HCT116 (cell line): ENCODE data around the gene MYBPC3. TPM values are rescaled to one million over a fixed set of nuclear protein-coding genes. Genes with fewer than 3 reads are reported as not detected.

Experiments used
- ATAC-seq: fragments of 200-7000 bp; cut with Tn5 transposase; 2 replicates; pipeline ENCODE4 v1.9.1; 2020; ENCODE audit warnings: mild to moderate bottlenecking, moderate library complexity
- BruUV-seq: library from RNA; stranded (reverse); fragments of 400-500 nt; replicated peaks from 2 replicates; lab custom pipeline; 2021; lab: Mats Ljungman, UMichigan
- CTCF ChIA-PET: fragments of 300-600 bp; sonication (Branson Sonifier 250); formaldehyde crosslinking; loops from one replicate; lab custom pipeline; 2021; ENCODE audit warnings: antibody characterized with exemption; lab: Charles Lee
- POLR2A ChIA-PET: fragments of 300-600, 350-600 bp; sonication (Branson Sonifier 250); formaldehyde crosslinking; loops from one replicate; lab custom pipeline; 2021; ENCODE audit warnings: antibody characterized with exemption; lab: Charles Lee
- RAD21 ChIA-PET, 2 experiments: fragments of 300-600 bp; sonication (Branson Sonifier 250); formaldehyde crosslinking; loops; one replicate each; lab custom pipeline; 2023; ENCODE audit warnings: low total read pairs in 2 of 2; ENCODE audit not compliant: uncharacterized antibody in 2 of 2, unreplicated experiment in 2 of 2, low non-redundant PET in 1 of 2; lab: Charles Lee
- DNase-seq: peaks from one replicate; pipeline ENCODE4 v3.0.0-alpha.2; 2010; ENCODE audit warnings: low read depth, low spot score
- H2AFZ ChIP-seq: fragments of 200-600 bp; shearing (Covaris generic), sonication (generic); 2 replicates; pipeline ENCODE4 v1.6.1; 2017; ENCODE audit warnings: low read depth, mixed run types, mixed read lengths, antibody characterized with exemption, low read length; ENCODE audit not compliant: poor library complexity, severe bottlenecking
- H3K27ac ChIP-seq: 2 replicates; pipeline ENCODE4 v1.5.1; 2012; ENCODE audit warnings: low read depth, low read length
- H3K27me3 ChIP-seq: fragments of 200-600 bp; sonication (generic); 2 replicates; pipeline ENCODE4 v1.6.1; 2016; ENCODE audit warnings: mixed run types, low read length, mixed read lengths; ENCODE audit not compliant: insufficient read depth
- H3K36me3 ChIP-seq, 2 experiments: fragments of 200-500 bp in 1 of 2; fragments of 200-600 bp in 1 of 2; sonication (Bioruptor generic) in 1 of 2; sonication (generic) in 1 of 2; 2 replicates each; pipeline versions ENCODE4 v1.5.1 to v1.6.1; 2014 to 2016; ENCODE audit warnings: low read length in 2 of 2, inconsistent platforms in 1 of 2, mixed read lengths in 1 of 2, mixed run types in 1 of 2; ENCODE audit not compliant: insufficient read depth in 2 of 2, control insufficient read depth in 1 of 2
- H3K4me1 ChIP-seq, 2 experiments: fragments of 200-600 bp in 1 of 2; sonication (generic) in 1 of 2; 2 replicates each; pipeline versions ENCODE4 v1.5.1 to v1.6.1; 2012 to 2017; ENCODE audit warnings: low read length in 2 of 2, inconsistent platforms in 1 of 2, mild to moderate bottlenecking in 1 of 2, mixed read lengths in 1 of 2, mixed run types in 1 of 2, moderate library complexity in 1 of 2; ENCODE audit not compliant: insufficient read depth in 2 of 2, control insufficient read depth in 1 of 2
- H3K4me2 ChIP-seq: fragments of 200-600 bp; sonication (generic); 2 replicates; pipeline ENCODE4 v1.6.1; 2017; ENCODE audit warnings: mixed run types, low read length, mixed read lengths
- H3K4me3 ChIP-seq, 2 experiments: fragments of 200-600 bp in 1 of 2; sonication (generic) in 1 of 2; replicated peaks in 1 of 2; 2 replicates each; pipeline ENCODE4 v1.5.1; 2011 to 2016; ENCODE audit warnings: low read length in 2 of 2, control low read depth in 1 of 2, low read depth in 1 of 2, mild to moderate bottlenecking in 1 of 2, mixed read lengths in 1 of 2, mixed run types in 1 of 2
- H3K79me2 ChIP-seq: fragments of 200-600 bp; sonication (generic); 2 replicates; pipeline ENCODE4 v1.6.1; 2017; ENCODE audit warnings: mild to moderate bottlenecking, mixed run types, low read length, moderate library complexity, mixed read lengths; ENCODE audit not compliant: insufficient read depth
- H3K9ac ChIP-seq: fragments of 200-600 bp; sonication (generic); 2 replicates; pipeline ENCODE4 v1.6.1; 2016; ENCODE audit warnings: low read length, mixed read lengths
- H3K9me2 ChIP-seq: fragments of 200-600 bp; sonication (generic), shearing (Covaris generic); 2 replicates; pipeline ENCODE4 v1.6.1; 2017; ENCODE audit warnings: mixed run types, mild to moderate bottlenecking, moderate library complexity; ENCODE audit not compliant: insufficient read depth
- H3K9me3 ChIP-seq, 2 experiments: fragments of 200-500 bp in 1 of 2; fragments of 200-600 bp in 1 of 2; sonication (Bioruptor generic) in 1 of 2; sonication (generic) in 1 of 2; 2 replicates each; pipeline ENCODE4 v1.6.1; 2014 to 2017; ENCODE audit warnings: low read length in 2 of 2, mixed read lengths in 2 of 2, inconsistent platforms in 1 of 2, low read depth in 1 of 2, mild to moderate bottlenecking in 1 of 2, mixed run types in 1 of 2, moderate library complexity in 1 of 2; ENCODE audit not compliant: control insufficient read depth in 1 of 2, insufficient read depth in 1 of 2
- H4K20me1 ChIP-seq: fragments of 200-600 bp; sonication (generic), shearing (Covaris generic); 2 replicates; pipeline ENCODE4 v1.6.1; 2017; ENCODE audit warnings: mixed run types, mild to moderate bottlenecking, moderate library complexity; ENCODE audit not compliant: insufficient read depth
- CEBPB ChIP-seq: IDR thresholded peaks from 2 replicates; pipeline ENCODE4 v1.6.1; 2012; ENCODE audit warnings: low read depth
- CTCF ChIP-seq, 3 experiments: fragments of 200-600 bp in 1 of 3; sonication (generic) in 1 of 3; IDR thresholded peaks in 2 of 3; conservative IDR thresholded peaks in 1 of 3; 2 replicates each; pipeline ENCODE4 v1.5.1; 2012 to 2017; ENCODE audit warnings: low read depth in 2 of 3, low read length in 2 of 3, antibody characterized with exemption in 1 of 3, borderline replicate concordance in 1 of 3, control low read depth in 1 of 3, mild to moderate bottlenecking in 1 of 3, mixed read lengths in 1 of 3, mixed run types in 1 of 3, moderate library complexity in 1 of 3; ENCODE audit not compliant: insufficient read depth in 1 of 3
- EGR1 ChIP-seq: IDR thresholded peaks from 2 replicates; pipeline ENCODE4 v1.6.1; 2012; ENCODE audit warnings: low read depth
- ELF1 ChIP-seq: IDR thresholded peaks from 2 replicates; pipeline ENCODE4 v1.6.1; 2012; ENCODE audit warnings: low read depth, borderline replicate concordance
- EZH2phosphoT487 ChIP-seq: fragments of 200-600 bp; IDR thresholded peaks from 2 replicates; pipeline ENCODE4 v1.6.1; 2018; ENCODE audit warnings: antibody characterized with exemption, borderline replicate concordance
- MAX ChIP-seq: IDR thresholded peaks from 2 replicates; pipeline ENCODE4 v1.6.1; 2012
- POLR2A ChIP-seq: IDR thresholded peaks from 2 replicates; pipeline ENCODE4 v1.7.0; 2011; ENCODE audit warnings: borderline replicate concordance; ENCODE audit not compliant: insufficient read depth, insufficient read length; ENCODE audit errors: extremely low read depth
- POLR2AphosphoS5 ChIP-seq: IDR thresholded peaks from 2 replicates; pipeline ENCODE4 v1.6.1; 2011; ENCODE audit warnings: mild to moderate bottlenecking, low read depth, low read length, moderate library complexity
- RAD21 ChIP-seq: IDR thresholded peaks from 2 replicates; pipeline ENCODE4 v1.6.1; 2012; ENCODE audit warnings: low read depth, mild to moderate bottlenecking
- REST ChIP-seq: IDR thresholded peaks from 2 replicates; pipeline ENCODE4 v1.6.1; 2012; ENCODE audit warnings: low read depth
- SIN3A ChIP-seq: IDR thresholded peaks from 2 replicates; pipeline ENCODE4 v1.6.1; 2012; ENCODE audit warnings: low read depth
- TCF7L2 ChIP-seq: IDR thresholded peaks from 2 replicates; pipeline ENCODE4 v1.7.0; 2011; ENCODE audit warnings: borderline replicate concordance, inconsistent platforms; ENCODE audit not compliant: insufficient read depth, insufficient read length; ENCODE audit errors: extremely low read depth
- ZBTB33 ChIP-seq: IDR thresholded peaks from 2 replicates; pipeline ENCODE4 v1.6.1; 2011; ENCODE audit warnings: mild to moderate bottlenecking, low read length, moderate library complexity; ENCODE audit not compliant: insufficient replicate concordance; ENCODE audit errors: extremely low read depth
- ZFX ChIP-seq: fragments of 450-650 bp; IDR thresholded peaks from 2 replicates; pipeline ENCODE4 v1.6.1; 2017
- ZNF274 ChIP-seq: fragments of 200-500 bp; sonication (Bioruptor generic); IDR thresholded peaks from 2 replicates; pipeline ENCODE4 v1.6.1; 2014; ENCODE audit warnings: mild to moderate bottlenecking, low read depth, low read length, inconsistent platforms
- intact Hi-C: fragments of 100-400 bp; cut with micrococcal nuclease; formaldehyde crosslinking; loops from 2 replicates; pipeline ENCODE4 v1.10.0; 2022
- total RNA-seq: library from RNA; stranded (reverse); gene quantifications from one replicate; pipeline ENCODE4 v1.2.1, GENCODE V29; 2021; ENCODE audit not compliant: unreplicated experiment

MYBPC3 gene
- total RNA-seq, 1 experiment from 2014 or later, result 0.25 TPM

- no peak for TF ChIP-seq RAD21
These were observed 11.3 kb downstream of the MYBPC3 start (continued) for GRCh38 chr11:47340980-47341775.

- no peaks in the 10 kb centered on the region for H4K20me1 ChIP-seq
- peaks cover 6 to 14% of the 10 kb centered on the region in 2 experiments; a peak in 3 of 4 replicates for H3K4me1 ChIP-seq
- H3K27ac ChIP-seq, result no peak overlapping the region
- ATAC-seq (no peak), DNase-seq (no peak)
- no peaks in the 10 kb centered on the region for H3K79me2 ChIP-seq
- no peaks in the 10 kb centered on the region for H3K9me3 ChIP-seq
- H3K4me3 ChIP-seq, result no peak overlapping the region
- H3K36me3 ChIP-seq, result no peaks in the 10 kb centered on the region
- BruUV-seq, result no TSS peak
- no peaks in the 10 kb centered on the region for H3K27me3 ChIP-seq
- intact Hi-C loops, result no loop called here
- H2AFZ ChIP-seq, result no peak overlapping the region
- RAD21 ChIA-PET, result no interaction called here
- CTCF ChIA-PET, result no interaction called here
- POLR2A ChIA-PET, result no interaction called here
- TF ChIP-seq CEBPB (no peak), EZH2phosphoT487 (no peak), EGR1 (no peak), POLR2AphosphoS5 (no peak), REST (no peak), MAX (no peak), TCF7L2 (no peak), CTCF (IDR thresholded peaks at IDR 0.05 in 2 of 3, conservative IDR thresholded peaks at IDR 0.05 in 1 of 3; ENCODE audit: borderline replicate concordance in 1 of 3, insufficient read depth in 1 of 3, low read depth in 2 of 3, low read length in 2 of 3) (no peak), ZBTB33 (no peak), ELF1 (no peak), ZNF274 (no peak), ZFX (no peak), RAD21 (no peak), SIN3A (no peak), POLR2A (no peak)
- H3K4me2 ChIP-seq, result no peak overlapping the region
- H3K9me2 ChIP-seq, result no peaks in the 10 kb centered on the region
- H3K9ac ChIP-seq, result no peak overlapping the region
These were observed 12.5 kb downstream of the MYBPC3 start for GRCh38 chr11:47340010-47340409.
